Measurements from ENCODE around the gene KIAA0825.

Gene KIAA0825

DNA sequence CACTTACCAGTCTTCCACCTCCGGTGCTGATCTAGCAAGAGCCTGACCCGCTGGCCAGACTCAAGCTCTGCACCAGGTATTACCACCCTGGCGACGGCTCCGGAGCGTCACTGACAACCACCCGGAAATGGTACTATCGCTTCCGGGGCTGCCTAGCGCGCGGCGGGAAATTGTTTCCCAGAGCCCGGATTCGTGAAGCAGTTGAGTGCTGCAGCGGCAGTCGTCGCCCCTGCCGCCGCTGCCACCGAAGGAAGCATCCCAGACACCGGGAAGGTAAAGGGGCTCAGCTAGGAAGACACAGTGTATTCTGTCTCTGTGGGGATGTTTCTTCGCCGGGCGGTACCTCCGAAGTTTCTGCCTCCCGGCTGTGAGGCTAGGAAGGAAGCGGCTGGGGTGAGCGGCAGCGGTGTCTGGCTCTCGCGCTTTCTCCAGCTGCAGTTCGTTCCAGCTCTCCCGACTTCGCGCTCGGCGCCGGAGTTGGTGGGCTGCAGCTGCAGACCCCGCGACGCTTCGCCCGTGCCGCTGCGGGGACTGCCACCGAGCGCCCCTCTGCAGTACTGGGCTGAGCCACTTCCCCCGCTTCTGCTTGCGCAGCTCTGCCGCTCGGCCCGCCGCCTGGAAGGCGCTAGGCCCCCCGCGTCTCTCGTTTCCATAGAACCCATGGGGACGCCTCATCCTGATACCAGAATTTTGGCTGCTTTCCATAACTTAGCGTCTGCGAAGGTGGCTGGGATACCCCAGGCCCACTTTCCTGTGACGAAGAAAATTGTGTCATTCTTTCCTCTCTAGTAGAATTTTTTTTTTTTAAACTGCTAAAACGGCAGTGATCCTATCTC, at the start of gene KIAA0825, which contains the start of gene SLF1:
TSS of gene KIAA0825 (minus strand) at position 112 of the 836 bp plus-strand sequence. CDS start 81,478 bp downstream, outside the sequence.
TSS of gene SLF1 (plus strand) at position 177 of the 836 bp plus-strand sequence. CDS start 10,142 bp downstream, outside the sequence.
- DNase-seq (peak; percentile 88), ATAC-seq (peak; percentile 90)

- no peak for DNase-seq
- ATAC-seq: no peak
Observed at GRCh38 chr5:94667937-94668336, 49.5 kb upstream of the KIAA0825 start.

DNA sequence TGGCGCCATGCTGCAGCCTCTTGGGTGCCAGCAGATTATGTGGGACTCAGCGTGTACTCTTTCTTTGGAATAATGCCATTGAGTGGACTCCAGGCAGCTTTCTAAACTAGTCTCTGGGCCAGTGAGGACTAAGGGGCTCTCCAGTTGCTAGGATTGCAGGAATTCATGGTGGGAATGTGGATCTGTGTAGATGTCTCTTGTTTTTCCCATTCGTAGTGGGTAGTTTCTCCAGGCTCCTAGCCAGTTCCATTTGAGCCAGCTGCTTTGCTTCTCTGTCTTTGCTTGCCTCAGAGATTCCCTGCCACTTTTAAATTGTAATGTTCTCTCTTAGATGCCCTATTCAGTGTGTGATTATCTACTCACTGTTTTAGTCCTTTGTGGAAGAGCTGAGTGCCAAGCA, 42.7 kb upstream of the KIAA0825 start:
- DNase-seq (no peak), ATAC-seq (no peak)

- DNase-seq: no peak
- no peak for ATAC-seq
Observed at GRCh38 chr5:94660506-94660905, 42.1 kb upstream of the KIAA0825 start.

GRCh38 chr5:94658272-94658671, 39.9 kb upstream of the KIAA0825 start:
- ATAC-seq: no peak
- DNase-seq: no peak

- ATAC-seq: no peak
- DNase-seq: no peak
Observed at GRCh38 chr5:94649874-94650273, 31.5 kb upstream of the KIAA0825 start.

DNA sequence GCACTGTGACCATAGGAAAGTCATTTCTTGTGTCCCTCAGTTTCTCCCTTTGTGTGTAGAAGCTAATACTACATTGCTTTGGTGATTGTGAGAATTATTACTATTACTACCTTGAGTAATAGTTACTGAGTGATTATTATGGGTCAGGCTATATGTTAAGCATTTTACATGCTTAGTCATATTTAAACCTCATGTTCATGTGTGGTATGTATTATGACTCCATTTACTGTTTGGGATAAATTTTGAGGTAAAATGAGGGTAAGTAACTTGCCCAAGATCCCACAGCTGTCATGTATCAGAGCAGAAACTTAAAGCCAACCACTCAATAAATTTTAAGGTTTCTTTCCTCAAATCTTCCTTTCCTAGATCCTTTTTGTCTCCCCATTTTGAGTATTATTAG, 28.4 kb upstream of the KIAA0825 start:
- ATAC-seq (no peak), DNase-seq (no peak)

GRCh38 chr5:94645053-94645452, 26.6 kb upstream of the KIAA0825 start:
- ATAC-seq: no peak
- no peak for DNase-seq

- ATAC-seq (no peak), DNase-seq (no peak)
Observed at GRCh38 chr5:94640176-94640575, 21.8 kb upstream of the KIAA0825 start.

DNA sequence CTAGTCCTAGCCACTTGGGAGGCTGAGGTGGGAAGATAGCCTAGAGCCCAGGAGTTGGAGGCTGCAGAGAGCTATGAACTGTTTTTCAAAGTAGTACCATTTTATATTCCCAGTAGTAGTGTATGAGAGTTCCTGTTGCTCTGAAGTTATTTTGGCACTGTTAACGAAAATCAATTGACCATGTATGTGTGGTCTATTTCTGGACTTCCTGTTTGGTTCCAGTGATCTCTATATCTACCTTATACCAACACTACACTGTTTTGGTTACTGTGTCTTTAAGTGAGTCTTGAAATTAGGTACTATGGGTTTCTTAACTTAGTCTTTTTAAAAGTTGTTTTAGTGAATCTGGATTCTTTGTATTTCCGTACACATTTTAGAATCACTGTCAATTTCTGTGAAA, 13.6 kb upstream of the KIAA0825 start:
- no peak for DNase-seq
- no peak for ATAC-seq

GRCh38 chr5:94627191-94627590, 8.8 kb upstream of the KIAA0825 start:
- no peak for ATAC-seq
- no peak for DNase-seq

GRCh38 chr5:94623877-94624276, 5.5 kb upstream of the KIAA0825 start:
- no peak for ATAC-seq

DNA sequence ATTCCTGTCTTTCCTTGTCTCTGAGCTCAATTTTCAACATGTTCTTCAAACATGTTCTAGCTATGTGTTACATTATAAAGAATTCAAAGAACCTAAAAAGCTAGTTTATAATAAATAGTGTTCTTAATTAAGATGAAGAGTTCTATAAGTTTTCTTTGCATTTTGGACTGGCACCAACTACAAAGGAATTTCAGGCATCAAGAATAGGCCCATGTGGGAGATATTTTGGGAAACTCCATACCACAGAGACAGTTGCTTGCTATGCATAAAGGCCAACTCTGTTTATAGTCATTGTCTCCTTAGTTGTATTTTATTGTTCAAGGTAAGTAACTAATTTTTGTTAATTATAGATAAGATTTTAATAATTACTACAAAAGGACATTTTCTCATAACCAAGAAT, 4.6 kb upstream of the KIAA0825 start:
- DNase-seq: no peak
- ATAC-seq: no peak

More at GRCh38 chr5:94623877-94624276, 5.5 kb upstream of the KIAA0825 start:
- DNase-seq: no peak

DNA sequence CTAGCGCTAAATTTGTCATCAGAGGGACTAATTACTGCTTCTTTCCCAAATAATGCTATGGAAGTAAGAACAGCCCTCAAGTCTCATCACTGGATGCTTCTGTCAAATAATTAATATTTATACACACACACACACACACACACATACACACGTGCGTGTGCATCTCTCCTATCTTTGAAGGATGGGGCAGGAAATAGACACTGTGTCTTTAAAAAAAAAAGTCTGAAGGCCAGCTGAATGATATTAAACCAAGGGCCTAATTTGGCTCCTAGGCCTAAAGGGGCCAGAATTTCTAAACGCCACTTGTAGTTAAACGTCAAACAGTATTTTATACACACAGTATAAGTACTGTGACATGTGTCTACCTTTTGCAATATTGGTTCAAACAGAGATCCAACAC, 3.4 kb upstream of the KIAA0825 start:
- ATAC-seq (no peak), DNase-seq (no peak)

DNA sequence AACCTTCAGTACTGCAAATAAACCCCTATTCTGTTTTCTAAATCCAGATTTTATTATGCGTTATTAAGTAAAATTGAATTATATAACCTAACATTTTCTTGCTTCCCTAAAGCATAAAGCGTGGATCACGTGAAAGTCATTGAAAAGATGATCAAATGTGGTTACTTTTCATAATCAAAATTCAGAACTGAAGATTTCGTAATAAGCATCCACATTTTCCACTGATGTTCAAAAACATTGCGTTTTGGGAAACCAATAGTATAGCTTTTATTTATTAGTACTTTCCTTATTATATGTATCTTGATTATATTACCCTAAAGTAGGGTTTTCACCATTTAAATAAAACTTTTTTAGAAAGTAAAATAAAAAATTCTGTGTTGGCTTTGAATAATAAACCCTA, 1.9 kb upstream of the KIAA0825 start:
- ATAC-seq (no peak), DNase-seq (no peak)

DNA sequence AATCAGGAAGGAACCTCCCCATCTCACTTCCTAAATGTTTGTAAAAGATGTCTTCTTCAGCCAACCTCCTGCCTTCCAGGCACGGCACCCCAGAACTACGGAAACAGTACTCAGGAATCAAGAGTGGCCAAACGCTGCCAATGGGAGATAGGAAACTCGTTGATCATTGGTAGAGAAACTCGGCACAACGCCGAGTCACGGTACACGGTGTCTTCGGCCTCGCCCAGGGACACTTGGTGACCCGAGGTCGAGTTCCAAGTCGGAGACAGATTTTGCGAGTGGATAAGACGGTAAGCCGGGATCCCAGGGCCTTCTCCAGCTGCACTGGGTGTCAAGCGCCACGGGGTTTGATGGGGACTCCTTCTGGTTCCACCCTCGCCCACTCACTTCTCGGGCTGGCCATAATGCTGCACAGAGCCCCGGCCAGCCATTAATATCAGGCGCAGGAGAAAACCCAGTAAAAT, 343 bp downstream of the KIAA0825 start:
- ATAC-seq: peak; percentile 13
- no peak for DNase-seq

DNA sequence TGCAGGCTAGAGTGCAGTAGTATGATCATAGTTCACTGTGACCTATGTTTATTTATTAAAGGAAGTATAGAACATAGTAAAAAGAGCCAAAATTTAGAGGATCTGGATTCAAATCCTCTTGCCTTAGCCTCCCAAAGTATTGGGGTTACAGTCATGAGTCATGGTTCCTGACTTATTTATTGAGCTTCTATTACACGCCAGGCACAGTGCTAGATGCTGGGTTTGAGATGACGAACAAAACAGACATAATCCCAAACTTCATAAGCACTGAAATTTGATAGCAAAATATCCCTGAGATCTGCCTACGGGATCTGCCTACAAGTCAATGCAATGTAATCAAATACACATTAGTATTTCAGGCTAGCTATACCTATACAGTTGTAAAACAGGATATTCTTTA, 2.5 kb downstream of the KIAA0825 start:
- no peak for ATAC-seq
- DNase-seq: no peak

- no peak for ATAC-seq
- no peak for DNase-seq
Observed at GRCh38 chr5:94614156-94614805, 4.1 kb downstream of the KIAA0825 start.

- no peak for DNase-seq
- peak; percentile 43 for ATAC-seq
Observed at GRCh38 chr5:94613583-94613982, 4.8 kb downstream of the KIAA0825 start.

GRCh38 chr5:94595281-94595840, 23.0 kb downstream of the KIAA0825 start:
- no peak for DNase-seq
- ATAC-seq: no peak

- ATAC-seq (peak; percentile 23), DNase-seq (no peak)
Observed at GRCh38 chr5:94577466-94578245, 40.7 kb downstream of the KIAA0825 start.

- DNase-seq: no peak
- ATAC-seq: no peak
Observed at GRCh38 chr5:94575196-94575595, 43.2 kb downstream of the KIAA0825 start.
